Activated CD4-positive, CD25-positive, alpha-beta regulatory T cell (primary cell): ENCODE measurements around the gene ASMT.
"Not testable (repeated sequence)": the region's sequence is repeated elsewhere in the genome, so short reads cannot be mapped to it uniquely, and the experiment has no call there.

ENCODE experiments used
- DNase-seq, 4 experiments: peaks; one replicate each; lab custom pipeline; 2025; lab: John Stamatoyannopoulos, UW

Gene ASMT, protein sequence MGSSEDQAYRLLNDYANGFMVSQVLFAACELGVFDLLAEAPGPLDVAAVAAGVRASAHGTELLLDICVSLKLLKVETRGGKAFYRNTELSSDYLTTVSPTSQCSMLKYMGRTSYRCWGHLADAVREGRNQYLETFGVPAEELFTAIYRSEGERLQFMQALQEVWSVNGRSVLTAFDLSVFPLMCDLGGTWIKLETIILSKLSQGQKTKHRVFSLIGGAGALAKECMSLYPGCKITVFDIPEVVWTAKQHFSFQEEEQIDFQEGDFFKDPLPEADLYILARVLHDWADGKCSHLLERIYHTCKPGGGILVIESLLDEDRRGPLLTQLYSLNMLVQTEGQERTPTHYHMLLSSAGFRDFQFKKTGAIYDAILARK

GRCh38 chrX:1614927-1615326 is at the start of gene ASMT:
Gene ASMT, plus strand, starts transcription at chrX:1615059. Its CDS starts 141 bp downstream, at chrX:1615200.
- no peak for DNase-seq

DNA sequence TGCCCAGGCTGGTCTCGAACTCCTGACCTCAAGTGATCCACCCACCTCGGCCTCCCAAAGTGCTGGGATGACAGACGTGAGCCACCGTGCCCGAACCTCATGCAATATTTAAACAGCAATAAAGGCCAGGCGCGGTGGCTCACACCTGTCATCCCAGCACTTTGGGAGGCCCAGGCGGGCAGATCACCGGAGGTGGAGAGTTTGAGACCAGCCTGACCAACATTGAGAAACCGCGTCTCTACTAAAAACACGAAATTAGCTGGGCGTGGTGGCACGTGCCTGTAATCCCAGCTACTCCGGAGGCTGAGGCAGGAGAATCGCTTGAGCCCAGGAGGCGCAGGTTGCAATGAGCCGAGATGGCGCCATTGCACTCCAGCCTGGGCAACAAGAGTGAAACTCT is 40.7 kb upstream of the ASMT start:
- DNase-seq, result not testable (repeated sequence)

DNA sequence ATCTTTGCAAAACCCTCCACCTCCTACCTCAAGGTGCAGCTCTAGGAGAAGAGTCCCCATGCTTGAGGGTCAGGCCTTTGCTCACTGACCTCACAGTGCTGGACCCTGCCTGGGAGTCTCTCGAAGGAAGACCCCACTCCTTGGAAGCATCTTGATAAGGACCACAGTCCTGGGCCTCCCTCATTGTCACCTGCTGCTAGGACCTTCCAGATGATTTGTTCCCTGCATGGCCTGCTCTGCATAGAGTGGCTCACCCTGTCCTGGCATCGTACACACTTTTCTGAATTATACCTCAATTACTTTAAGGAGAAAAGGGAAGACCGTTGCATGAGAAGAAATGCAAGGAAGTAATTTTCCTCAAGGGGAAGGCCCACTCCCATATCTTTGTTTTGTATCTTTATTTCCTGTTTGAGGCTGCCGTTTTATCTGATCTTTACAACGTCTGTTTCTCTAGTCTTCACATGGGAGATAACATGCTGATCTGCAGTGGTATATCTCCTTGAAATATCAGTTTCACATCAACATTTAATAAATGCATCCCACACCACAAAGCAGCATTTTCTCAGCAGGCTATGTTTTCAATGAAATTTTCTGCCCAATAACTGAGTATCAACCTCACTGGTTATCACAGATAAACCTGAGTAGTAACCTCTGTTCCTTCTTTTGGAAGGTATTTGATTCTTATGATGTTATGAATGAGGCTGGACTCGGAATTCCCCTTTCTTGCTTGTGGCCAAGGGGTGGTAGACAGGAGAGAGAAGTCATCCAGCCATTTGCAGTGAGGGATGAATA is 38.5 kb upstream of the ASMT start:
- no peak for DNase-seq

DNA sequence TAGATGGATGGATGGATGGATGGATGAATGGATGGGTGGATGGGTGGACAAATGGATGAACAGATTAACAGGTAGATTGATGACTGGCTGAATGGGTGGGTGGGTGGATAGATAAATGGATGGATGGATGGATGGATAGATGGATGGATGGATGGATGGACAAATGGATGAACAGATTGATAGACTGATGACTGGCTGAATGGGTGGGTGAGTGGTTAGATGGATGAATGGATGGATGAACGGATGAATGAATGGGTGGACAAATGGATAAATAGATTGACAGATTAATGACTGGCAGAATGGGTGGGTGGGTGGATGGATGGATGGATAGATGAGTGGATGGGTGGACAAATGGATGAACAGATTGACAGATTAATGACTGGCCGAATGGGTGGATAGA is 37.0 kb upstream of the ASMT start:
- DNase-seq, result no peak

DNA sequence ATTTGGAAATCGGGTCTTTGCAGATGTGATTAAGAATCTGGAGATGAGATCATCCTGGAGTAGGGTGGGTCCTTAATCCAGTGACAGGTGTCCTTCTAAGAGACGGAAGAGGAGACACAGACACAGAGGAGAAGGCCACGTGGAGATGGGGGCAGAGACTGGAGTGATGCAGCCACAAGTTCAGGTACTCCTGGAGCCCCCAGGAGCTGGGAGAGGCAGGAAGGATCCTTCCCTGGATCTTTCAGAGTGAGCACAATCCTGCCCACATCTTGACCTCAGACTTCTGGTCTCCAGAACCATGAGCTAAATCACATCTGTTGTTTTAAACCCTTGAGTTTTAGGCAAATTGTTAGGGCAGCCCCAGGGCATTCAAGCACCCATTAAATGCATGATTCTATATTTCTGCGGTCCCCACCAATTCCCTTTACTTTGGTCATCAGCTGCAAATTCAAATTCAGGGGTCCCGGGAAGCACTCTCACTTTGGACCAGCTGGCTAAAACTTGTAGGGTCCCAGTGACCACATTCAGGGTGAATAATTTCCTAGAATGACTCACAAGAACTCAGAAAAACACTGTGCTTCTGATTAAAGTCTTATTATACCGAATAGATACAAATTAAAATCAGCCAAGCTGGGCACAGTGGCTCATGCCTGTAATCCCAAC is 36.2 kb upstream of the ASMT start:
- DNase-seq, result no peak

DNA sequence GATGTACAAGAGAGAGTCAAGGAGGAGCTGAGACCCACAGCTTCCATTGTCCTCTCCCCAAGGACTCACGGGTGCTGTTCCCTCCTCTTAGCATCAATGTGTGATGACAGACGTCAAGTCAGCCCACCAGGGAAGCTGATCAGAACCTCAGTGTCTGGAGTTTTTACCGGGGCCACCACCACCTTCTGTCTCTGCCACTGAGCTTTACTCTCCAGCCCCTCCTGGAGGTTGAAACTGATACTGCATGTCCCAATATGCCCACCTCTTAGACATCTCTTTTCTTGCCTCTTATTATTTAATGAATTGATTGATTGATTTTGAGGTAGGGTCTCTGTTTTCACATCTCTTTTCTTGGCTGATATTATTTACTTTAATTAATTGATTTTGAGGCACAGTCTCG is 33.7 kb upstream of the ASMT start:
- DNase-seq, result peak; percentile 26 to 51 (median 33)

DNA sequence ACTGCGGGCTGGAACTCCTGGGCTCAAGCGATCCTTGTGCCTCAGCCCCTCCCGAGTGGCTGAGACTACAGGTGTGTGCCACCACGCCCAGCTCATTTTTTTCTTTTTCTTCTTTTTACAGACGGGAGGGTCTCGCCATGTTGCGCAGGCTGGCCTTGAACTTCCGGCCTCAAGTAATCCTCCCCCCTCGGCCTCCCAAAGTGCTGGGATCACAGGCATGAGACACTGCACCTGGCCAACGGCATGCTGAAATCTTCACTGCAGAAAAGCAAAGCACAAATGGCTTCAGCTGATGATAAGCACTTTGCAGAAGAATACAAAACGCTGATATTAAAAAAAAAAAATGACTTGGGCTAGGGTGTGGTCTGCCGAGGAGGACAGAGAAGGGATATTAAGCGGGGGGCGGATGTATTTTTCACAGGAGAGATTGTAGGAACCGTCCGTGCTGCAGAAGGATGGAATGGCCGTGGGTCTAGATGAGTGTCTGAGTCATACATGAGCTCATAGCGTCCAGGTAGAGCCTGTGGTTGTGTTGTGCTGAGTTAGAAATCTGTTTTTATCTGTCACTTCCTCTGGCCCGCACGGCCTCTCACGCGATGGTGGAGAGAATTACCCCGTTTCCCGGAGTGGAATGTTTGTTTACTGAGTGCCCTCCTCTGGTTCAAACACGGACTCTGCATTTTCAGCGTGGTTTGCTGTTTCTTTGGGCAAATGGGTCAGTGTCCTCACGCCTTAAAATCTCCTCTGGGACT is 32.0 kb upstream of the ASMT start:
- DNase-seq, result peak; percentile 2 to 24 (median 12)

GRCh38 chrX:1584237-1585011 is 30.4 kb upstream of the ASMT start:
- DNase-seq, result no peak

GRCh38 chrX:1587161-1587560 is 27.7 kb upstream of the ASMT start:
- no peak for DNase-seq

DNA sequence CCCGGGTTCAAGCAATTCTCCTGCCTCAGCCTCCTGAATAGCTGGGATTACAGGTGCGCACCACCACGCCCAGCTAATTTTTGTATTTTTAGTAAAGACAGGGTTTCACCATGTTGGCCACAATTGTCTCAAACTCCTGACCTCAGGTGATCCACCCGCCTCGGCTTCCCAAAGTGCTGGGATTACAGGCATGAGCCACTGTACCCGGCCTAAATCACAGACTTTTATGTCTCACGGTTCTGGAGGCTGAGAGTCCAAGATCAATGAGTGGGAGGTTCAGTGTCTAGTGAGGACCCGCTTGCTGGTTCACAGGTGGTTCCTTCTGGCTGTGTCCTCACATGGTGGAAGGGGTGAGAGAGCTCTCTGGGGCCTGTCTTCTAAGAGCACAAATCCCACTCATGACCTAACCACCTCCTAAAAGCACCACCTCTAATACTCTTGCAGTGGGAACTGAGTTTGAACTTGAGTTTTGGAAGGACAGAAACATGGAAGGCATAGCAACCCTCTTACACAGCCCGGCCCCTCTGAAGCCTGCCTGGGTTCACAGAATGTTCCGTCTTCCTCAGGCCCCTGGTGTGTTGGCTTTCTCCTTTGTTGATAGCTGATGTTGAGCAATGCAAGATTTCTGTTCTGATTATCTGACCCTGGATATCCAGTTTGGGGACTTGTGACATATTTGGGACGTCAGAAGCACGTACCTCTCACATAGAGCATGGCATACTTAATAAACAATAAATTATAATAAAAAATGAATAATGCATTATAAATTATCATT is 25.3 kb upstream of the ASMT start:
- no peak for DNase-seq

- peak; percentile 95 to 98 (median 97) for DNase-seq
These were observed 23.6 kb upstream of the ASMT start, which contains the start of gene AKAP17A for GRCh38 chrX:1591102-1591862. Gene AKAP17A, plus strand, starts transcription at chrX:1591604. Its CDS starts 1,859 bp downstream, at chrX:1593463.

- peak in 1 of 4 experiments; percentile 16 for DNase-seq
These were observed 22.9 kb upstream of the ASMT start for GRCh38 chrX:1591863-1592469.

DNA sequence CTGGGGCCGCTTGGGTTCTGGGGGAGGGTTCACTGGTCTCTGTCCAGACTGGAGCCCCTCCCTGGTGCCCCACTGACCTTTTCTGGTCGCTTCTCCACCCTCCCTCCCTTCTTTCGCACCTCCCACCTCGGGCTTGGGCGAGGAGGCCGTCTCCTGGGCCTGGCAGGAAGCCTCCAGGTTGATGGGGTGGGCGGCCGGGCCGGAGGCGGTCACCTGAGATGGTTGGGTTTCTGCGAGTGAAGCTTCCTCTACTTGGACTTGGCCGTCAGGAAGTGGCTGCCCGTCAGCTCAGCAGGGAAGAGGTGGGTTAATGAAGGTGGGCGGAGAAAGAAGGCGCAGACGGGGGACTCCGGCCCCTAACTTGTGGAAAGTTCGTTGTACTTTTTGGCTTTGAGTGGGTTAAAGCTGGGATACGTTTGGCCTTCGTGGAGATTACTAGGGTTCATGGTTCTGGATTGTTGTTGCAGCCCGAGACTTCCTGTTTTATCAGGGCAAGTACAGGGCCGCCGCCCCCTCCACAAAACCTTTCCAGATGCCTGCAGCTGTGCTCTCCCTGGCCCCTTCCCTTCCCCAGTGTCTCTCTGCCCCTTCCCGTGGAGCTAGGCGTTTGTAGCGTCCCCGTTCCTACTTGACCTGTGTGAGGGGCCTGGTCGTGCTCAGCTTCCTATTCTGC is 22.3 kb upstream of the ASMT start:
- no peak for DNase-seq

GRCh38 chrX:1593286-1594271 is 21.3 kb upstream of the ASMT start:
- peak in 1 of 4 experiments; percentile 3 for DNase-seq

GRCh38 chrX:1595711-1596060 is 19.2 kb upstream of the ASMT start:
- DNase-seq, result no peak

- DNase-seq, result no peak
These were observed 18.0 kb upstream of the ASMT start for GRCh38 chrX:1596676-1597344.
